Uterus (tissue), 2 donors: ENCODE measurements around the gene TSNAX.

Experiments
- CTCF ChIP-seq, 4 experiments: fragments of 200-600 bp in 2 of 4; fragments of 450-650 bp in 2 of 4; sonication (generic) in 2 of 4; IDR thresholded peaks; one replicate each; pipeline ENCODE4 v1.5.1; 2016 to 2019; ENCODE audit warnings: antibody characterized with exemption in 4 of 4, mild to moderate bottlenecking in 2 of 4, moderate library complexity in 1 of 4
- POLR2A ChIP-seq, 2 donors: fragments of 450-650 bp; IDR thresholded peaks; one replicate each; pipeline ENCODE4 v1.6.1; 2016; ENCODE audit warnings: antibody characterized with exemption in 2 of 2, mild to moderate bottlenecking in 1 of 2, moderate library complexity in 1 of 2

GRCh38 chr1:231583376-231583775 is 54.9 kb downstream of the TSNAX start:
- TF ChIP-seq CTCF (IDR thresholded peaks at IDR 0.05): no peak
- no peak for TF ChIP-seq POLR2A (IDR thresholded peaks at IDR 0.05)
